ENCODE measurements around the gene NCAM1.

GRCh38 chr11:113163291-113164030 is 202.2 kb downstream of the NCAM1 start:
- TF ChIP-seq CTCF (IDR thresholded peaks at IDR 0.05; ENCODE audit: low read length) (no peak), EZH2phosphoT487 (IDR thresholded peaks at IDR 0.05; ENCODE audit: low read length) (no peak)
